ENCODE measurements around the gene MSRB3.

Gene MSRB3

DNA sequence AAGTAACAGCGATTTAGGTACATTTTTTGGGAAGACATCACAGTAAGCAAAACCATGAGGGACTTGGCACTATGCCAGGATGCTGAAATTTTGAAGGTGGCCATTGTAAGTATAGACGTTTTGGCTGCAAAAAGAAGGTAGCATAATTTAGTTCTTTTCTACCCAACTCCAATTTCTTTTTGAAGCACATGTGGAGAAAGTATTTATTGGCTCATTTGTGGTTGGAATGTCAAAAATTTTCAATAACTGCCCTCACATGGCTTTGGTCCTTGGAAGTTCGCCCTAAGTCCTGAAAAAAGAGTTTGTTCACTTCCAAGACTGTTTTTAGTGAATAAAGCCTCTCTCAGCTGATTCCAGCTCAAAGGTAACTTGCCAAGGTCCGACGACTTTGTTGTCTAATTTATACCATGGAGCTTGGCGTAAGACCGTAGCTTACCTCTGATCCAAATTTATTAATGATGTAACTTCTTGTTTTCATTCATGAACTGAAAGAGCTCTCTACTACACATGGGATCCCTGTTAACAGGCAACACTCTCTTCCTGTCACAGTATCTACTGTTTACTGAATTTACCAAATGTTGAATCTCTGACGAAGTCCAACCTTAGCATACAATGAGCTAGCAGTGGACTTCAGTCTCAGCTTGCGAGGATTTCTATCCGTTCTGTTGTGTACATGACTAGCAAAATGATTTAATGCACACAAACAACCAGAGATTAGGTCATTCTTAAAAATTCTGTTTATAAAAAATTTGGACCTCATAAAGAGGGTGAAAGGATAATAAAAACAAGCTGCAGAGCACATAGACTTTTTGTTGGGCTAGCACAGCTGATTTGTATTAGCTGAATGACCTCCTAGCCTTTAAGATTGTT is 49.0 kb downstream of the MSRB3 start:
- DNase-seq, result no peak

DNA sequence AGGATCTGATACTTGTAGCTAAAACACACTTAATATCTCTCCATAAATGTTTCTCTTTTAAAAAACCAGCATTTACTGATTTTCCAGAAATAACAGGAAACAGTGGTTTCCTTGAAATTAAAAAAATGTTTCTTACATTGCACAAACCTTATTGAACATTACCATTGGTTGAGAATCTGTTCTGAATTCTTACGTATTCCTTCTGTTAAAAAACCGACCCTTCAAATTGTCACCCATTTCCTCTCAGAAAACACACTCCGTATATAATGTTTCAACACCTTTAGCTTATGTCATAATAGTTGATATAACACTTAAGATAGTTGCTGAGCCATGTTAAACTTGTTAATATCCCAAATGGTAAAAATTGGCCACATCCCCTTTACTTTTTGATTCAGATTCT is 51.2 kb downstream of the MSRB3 start:
- no peak for DNase-seq

DNA sequence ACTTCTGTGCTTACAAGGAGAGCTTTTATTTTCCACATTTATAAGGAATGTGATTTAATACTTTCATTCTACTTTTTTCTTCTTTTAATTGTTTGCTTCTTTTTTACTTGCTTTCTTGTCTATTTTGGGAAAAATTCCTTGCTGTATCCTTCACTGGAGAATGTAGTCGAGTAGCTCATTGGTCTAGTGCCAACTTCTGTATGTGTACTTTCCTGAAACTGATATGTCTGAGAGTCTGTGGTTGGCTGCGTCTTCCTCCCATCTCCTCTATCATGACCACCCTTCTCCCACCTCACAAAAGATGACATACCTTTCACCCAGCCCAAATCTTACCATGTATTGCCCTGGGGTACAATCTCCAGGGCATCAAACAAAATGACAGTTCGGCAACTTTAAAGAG is 51.8 kb downstream of the MSRB3 start:
- DNase-seq, result no peak

DNA sequence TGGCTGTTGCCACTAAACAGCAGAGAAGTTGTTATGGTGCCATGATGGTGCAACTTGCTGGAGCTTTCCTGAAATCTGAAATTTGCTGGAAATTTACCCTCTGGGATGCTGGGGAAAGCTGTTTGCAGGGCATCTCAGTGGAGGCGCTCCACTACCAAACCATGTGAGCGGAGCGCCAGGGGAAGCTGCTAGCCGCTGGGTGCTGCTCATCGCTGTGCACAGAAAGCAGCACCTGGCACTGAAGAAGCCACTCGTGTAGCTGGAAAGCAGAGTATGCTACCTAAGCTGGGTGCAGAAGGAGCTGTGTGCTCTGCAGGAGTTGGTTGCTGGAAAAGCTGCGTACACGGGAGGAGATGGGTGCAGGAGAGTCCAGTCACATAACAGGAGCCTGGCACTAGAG is 53.0 kb downstream of the MSRB3 start:
- DNase-seq, result no peak

DNA sequence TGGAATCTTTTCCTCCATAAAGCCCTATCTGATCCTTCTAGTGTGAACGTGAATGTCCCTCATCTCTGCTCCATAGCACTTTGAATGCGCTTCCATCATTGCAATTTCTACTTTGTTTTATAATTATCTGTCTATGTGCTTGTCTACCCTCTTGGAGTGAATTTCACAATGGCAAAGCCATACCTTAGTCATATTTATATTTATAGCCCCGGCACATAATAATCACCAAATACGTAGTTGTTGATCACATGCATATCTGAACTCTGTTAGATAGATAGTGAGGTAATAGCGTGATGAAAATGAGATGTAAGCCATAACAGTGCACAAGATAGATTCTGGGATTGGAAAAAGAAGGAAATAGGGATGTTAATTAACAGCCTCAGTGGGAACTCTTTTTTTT is 55.2 kb downstream of the MSRB3 start:
- DNase-seq, result no peak

DNA sequence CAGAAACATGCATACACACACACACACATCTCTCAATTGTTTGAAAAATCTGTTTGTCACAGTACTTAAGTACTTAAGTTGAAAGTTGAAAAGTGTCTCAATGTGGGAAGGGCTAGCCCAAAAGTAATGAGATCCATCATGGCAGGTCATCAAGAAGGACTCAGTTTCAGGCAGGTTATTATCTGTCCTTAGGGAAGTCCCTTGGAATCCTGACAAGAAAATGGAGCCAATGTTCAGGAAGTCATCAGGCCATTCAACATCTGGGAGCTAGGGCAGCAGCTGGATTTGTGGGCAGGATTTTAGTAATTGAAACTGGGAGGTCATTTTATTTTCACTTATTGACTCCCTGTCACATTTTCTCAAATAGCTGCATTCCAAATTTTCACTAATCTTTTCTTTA is 56.0 kb downstream of the MSRB3 start:
- DNase-seq, result no peak

DNA sequence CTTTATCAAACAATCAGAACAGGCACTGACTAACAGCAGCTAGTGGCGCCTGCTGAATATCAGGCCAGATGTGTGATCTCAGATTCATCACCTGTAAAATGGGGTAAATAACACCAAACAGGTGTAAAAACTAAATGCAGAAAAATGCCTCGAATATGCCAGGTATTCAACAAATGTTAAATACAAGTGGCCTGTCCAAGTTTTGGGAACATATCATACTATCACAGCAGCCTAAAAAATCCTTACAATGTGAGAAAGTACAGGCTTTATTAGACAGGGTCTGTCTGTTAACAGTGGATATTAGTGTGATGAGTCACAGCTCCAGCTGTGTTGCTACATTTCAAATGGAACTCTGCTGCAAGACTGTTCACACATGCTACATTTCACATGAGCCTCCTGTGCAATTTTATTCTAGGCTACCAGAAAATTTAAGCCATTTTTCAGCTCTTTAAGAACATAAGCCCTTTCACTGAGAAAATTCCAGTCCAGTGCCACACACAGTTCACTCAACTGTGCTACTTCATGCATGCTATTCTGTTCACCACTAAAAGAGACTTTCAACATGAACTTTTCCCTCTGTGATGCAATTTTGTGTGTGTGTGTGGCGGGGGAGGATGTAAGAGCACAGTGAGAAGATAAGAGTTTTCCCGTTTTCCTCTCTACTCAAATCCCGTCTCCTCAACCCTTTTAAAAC is 56.7 kb downstream of the MSRB3 start:
- no peak for DNase-seq

DNA sequence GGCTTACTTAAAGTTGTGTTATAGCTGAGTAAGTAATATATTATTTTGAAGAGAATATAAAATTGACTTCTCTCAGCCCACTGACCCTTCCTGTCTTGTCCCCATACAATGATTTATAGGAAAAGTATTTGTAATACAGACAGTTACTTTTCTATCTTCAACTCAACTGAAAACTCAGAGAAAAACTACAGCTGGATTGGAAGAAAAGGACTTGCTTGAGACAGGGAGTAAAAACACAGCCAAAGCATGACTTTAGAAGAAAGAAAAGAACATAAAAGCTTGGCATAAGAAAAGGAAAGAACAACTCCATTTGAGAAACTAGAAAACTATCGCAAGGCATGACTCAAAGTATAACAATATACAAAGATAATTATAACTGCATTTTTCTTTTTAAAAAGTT is 57.5 kb downstream of the MSRB3 start:
- DNase-seq, result no peak

DNA sequence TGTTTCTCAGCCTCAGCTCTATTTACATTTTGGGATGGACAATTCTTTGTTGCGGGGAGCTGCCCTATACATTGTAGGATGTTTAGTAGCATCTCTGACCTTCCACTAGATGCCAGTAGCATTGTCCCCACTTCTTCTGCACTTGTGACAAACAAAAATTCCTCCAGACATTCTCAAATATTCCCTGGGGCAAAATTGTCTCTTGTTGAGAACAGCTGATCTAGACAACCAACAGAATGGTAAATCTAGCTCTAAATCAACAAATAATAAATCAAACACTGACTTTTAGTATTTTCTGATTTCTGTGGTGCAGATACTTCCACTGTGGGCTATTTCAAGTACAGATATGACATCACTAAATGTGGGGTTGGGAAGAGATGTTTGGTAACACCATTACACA is 60.7 kb downstream of the MSRB3 start:
- DNase-seq, result no peak

DNA sequence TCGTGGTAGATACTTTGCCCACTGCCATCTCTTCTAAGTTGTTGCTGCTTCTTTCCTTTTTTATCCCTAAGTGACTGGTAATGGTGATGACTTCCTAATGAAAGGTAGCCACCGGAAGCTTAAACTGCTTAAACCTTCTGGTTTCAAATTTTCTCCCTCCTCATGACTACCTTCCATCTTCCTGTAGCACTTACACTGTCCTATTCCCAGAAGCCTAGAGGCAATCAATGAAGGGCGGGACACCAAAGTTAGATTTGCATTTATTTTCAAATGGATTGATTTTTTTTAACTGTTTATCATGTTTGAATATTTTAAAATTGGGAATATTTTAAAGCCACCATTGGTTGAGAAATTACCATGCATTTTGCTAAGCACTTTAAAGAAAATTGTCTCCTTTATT is 64.7 kb downstream of the MSRB3 start:
- no peak for DNase-seq

DNA sequence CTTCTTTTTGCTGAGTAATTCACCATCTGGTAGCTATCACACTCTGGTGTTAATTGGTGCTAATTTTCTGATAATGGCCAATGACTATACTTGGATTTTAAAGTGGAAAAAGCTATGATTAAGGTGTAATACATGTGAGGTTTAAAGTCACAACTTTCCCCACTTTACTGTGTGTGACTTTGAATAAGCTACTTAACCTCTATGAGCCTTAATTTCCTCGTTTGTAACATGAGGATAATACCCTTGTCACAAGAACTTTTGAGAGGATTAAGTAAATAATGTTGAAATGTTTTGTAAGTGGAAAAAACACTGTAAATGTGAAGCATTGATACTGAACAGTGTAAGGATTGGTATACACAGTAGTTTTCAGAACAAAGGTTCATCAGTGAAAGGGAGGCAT is 65.3 kb downstream of the MSRB3 start:
- no peak for DNase-seq

DNA sequence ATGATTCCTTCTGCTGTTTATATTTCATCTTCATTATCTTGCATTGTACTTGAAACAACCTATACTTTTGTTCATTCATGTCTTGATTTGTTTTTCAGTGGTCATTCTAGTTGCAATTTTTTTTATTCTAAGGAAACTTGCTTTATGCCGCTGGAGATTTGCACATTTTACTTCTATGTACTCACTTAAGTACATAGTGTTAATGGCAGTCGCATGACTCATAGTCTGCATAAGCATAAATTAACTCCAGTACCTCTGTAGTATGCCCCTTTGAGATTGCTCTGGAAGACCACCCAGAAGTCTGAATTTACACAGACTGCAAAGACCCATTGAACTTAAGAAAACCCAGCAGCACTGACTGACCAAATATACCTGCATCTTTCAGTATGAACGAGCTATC is 77.0 kb downstream of the MSRB3 start:
- no peak for DNase-seq

DNA sequence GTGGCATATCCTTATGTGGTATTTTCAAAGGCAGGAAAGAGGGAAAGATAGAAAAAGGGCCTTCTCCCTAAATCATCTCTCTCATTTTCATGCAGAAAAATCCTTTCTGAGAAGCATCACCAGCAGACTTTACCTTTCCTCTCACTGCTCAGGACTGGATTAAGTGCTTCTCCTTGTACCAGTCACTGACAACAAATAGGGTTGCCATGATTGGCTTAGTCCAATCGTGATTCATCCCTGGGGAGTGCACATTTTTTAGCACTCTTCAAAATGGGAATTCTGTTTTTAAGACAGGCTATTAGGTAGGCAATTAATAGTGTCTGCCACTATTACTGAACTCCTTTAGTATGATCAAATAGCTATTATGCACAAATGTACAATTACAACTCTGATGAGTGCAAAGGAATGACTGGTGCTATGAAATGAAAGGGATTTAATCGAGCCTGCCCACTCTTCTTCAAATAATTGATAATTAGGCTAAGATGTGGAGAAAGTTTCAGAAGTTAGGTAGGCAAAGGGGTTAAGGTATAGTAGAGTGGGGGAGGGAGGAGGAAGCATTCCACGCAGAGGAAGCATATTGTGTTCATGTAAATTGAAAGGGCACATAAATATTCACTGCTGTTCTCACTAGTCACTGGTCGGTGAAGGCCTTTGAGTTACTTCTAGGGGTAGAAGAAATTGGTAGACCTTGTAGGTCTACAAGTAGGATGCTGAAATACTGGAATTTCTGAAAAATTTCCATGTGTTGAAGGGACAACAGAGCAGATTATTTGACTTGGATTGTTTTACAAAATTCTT is 84.0 kb downstream of the MSRB3 start:
- no peak for DNase-seq

DNA sequence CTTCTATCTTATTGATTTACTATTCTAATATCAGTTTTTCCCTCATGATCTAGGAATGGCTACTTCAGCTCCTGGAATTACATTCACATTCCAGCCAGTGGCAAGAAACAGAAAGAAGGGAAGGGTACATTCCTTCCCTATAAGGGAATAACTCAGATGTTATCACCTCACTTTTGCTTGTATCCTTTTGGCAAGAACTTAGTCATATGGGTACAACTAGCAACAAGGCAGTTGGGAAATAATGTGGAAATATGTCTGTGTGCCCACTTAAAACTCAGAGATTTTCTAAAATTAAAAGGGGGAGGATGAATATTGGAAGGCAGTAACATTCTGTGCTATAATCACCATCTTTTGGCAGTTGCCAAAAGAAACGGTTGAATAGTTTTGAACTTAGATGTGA is 85.6 kb downstream of the MSRB3 start:
- DNase-seq, result no peak

DNA sequence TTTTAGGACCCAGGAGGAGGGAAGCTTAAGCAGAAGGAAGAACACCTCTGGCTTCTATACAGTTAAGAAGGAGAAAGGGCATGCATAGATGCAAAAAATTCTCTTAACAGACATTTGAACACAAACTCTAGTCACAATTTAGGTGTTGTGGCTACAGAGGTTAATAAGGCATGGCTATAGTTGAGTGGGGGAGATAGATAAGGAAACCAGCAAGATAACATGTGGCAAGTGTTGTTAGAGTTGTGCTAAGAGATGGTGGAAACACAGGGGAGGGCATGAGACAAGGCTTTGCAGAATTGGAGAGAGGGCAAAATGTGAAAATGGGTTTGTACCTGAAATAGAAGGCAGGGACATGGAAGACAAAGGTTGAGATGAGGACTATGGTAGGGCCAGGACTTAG is 88.9 kb downstream of the MSRB3 start:
- DNase-seq, result no peak

DNA sequence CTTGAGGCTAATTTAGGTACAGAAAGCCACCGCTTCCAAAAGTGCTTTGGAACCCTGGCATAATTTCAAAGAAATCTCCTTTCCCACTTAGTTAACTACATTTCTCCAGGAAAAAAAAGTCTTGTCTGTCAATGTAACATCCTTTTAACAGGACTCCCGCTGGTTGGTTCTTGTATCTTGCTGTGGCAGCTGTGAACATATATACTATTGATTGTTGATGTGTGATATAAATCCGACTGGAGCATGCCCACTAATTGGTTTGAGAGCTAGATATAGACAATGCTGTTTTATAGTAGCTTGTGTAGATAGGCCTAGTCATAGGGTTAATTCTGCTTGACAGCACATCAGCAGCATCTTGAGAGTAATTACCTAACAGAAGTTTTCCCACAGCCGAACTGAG is 89.6 kb downstream of the MSRB3 start:
- DNase-seq, result no peak

DNA sequence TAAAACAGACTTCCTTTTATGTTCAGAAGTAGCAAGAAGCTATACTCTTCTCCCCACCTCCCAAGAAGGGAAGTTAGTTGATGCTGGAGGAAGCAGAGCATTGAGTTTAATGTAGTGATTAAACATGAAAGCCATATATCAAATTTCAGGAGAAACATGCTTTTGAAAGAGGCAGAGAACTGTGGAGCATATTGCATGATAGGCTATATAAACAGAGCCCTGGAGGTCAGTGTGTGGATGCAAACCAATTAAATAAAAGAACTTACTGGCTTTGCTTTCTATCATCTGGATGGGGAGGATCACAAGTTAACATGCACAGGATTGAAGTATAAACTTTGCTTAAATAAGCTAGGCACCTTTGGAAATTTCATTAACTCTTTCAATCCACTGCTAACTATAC is 94.1 kb downstream of the MSRB3 start:
- no peak for DNase-seq

DNA sequence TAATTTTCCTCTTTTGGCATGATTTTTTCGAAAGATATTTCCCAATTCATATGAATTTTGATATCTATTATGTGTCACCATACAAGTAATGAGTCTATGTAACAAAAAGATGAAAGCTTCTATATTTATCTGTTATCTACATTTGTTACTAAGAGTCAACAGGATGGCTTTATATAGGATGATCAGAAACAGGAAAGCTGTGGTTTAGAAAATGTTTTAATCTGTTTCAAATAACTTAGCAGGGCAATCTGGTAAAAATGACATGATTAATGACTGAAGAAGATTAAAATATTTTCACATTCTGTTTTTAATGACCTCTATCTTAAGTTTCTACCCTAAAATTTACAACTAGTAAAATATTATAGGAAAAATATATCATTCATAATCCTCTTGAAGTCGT is 105.8 kb downstream of the MSRB3 start:
- DNase-seq, result no peak

DNA sequence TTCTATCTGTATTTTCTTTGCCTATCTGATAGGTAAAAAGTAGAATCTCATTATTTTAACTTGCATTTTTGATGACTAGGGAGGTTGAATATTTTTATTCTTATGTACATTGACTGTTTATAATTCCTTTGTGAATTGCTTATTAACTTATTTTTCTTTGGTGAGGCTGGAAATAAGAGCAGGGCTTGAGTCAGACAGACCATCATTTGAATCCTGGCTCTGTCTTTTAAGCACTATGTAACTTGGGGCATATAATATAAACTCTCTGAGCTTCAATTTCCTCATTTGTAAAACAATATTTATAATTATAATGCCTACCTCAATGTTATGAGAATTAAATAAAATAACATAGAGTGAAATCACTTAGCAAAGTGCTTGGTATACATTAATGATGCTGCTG is 108.9 kb downstream of the MSRB3 start:
- no peak for DNase-seq

DNA sequence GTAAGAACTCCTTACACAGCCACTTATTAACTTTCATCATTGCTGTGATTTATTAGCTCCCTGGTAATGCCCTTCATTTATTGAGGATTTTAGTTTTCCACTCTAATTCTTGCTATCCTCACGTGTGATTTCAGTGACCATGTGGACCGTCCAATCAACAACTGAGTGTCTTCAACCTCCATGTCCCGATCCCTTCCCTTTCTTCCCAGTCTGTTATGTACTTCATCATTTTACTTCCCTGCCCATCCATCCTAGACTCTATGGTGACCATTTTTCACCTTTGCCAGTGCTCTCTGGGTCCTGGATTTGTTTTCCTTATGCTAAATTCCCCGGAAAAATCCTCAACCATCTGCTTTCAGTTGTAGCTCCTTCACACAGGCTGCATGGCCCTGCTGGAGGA is 111.0 kb downstream of the MSRB3 start:
- DNase-seq, result no peak

DNA sequence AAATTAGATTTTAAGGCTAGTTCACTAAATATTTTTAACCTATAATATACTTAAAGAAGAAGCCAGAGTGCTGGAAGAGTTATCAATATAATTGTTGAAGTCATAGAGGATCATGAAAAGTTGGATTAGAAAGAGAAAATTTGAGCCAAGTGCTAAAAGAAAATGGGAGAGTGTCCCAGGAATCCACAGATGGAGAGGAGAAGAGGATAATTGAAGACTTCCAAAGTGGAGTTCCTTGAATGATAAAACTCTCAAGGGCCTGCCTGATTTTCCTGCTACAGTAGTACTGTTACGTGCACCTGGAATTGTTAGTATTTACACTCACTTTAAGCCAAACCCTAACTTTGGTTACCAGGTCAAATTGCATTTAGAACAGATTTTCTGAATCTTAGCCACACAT is 113.2 kb downstream of the MSRB3 start:
- DNase-seq, result no peak

DNA sequence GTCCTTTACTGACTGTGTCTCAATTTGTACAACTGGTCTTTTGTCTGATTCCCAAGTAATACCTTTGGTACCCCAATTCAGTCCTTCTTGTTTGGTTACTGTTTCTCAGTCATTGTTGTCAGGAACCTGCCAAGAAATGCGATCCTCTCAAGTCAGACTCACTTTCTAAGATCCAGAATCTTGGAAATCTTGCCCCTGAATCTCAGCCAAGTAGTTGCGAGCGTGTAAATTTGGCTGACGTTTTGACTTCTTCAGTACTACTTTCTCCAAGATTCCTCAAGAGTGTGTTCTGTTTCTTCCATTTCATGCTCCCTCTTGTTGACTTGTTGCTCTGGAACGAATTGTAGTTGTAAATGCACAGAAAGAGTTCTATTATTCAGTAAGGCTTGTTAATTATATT is 114.0 kb downstream of the MSRB3 start:
- DNase-seq, result no peak

DNA sequence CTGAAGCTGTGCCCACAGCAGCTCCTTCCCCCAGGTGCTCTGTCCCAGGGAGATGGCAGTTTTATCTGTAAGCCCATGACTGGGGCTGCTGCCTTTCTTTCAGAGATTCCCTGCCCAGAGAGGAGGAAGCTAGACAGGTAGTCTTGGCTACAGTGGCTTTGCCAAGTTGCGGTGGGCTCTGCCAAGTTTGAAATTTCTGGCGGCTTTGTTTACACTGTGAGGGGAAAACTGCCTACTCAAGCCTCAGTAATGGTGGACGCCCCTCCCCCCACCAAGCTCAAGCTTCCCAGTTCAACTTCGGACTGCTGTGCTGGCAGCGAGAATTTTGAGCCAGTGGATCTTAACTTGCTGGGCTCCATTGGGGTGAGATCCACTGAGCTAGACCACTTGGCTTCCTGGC is 124.7 kb downstream of the MSRB3 start:
- DNase-seq, result no peak
